HG03469 (cell line): ENCODE results near the gene LPO.

Experiments
- ATAC-seq: cut with Tn5 transposase; IDR thresholded peaks from one replicate; pipeline ENCODE4 v1.9.1; 2021; ENCODE audit warnings: mild to moderate bottlenecking, moderate library complexity, moderate number of reproducible peaks; ENCODE audit not compliant: unreplicated experiment

The LPO gene

GRCh38 chr17:58238147-58238634 is at the start of gene LPO:
TSS of gene LPO (plus strand) at chr17:58238584. CDS start at chr17:58242980, 4,396 bp downstream.
- ATAC-seq: no peak

- no peak for ATAC-seq
Measured at GRCh38 chr17:58189436-58190146, 48.8 kb upstream of the LPO start.

- no peak for ATAC-seq
Measured at GRCh38 chr17:58191241-58191896, 47.0 kb upstream of the LPO start.

- no peak for ATAC-seq
Measured at GRCh38 chr17:58192612-58193011, 45.8 kb upstream of the LPO start, which contains the start of gene EPX. TSS of gene EPX (plus strand) at chr17:58192726. CDS start at chr17:58192847, 121 bp downstream.

- no peak for ATAC-seq
Measured at GRCh38 chr17:58193641-58194255, 44.6 kb upstream of the LPO start.

- ATAC-seq: no peak
Measured at GRCh38 chr17:58195518-58196123, 42.8 kb upstream of the LPO start.

- ATAC-seq: no peak
Measured at GRCh38 chr17:58196610-58197009, 41.8 kb upstream of the LPO start.

- no peak for ATAC-seq
Measured at GRCh38 chr17:58200024-58200633, 38.3 kb upstream of the LPO start.

- no peak for ATAC-seq
Measured at GRCh38 chr17:58202859-58203258, 35.5 kb upstream of the LPO start.

GRCh38 chr17:58204796-58205195 is 33.6 kb upstream of the LPO start:
- no peak for ATAC-seq

GRCh38 chr17:58205936-58206335 is 32.4 kb upstream of the LPO start:
- ATAC-seq: no peak

GRCh38 chr17:58207451-58207850 is 30.9 kb upstream of the LPO start:
- no peak for ATAC-seq

GRCh38 chr17:58208344-58208743 is 30.0 kb upstream of the LPO start:
- ATAC-seq: no peak

- ATAC-seq: no peak
Measured at GRCh38 chr17:58210922-58211321, 27.5 kb upstream of the LPO start.

- ATAC-seq: no peak
Measured at GRCh38 chr17:58215685-58216084, 22.7 kb upstream of the LPO start.

GRCh38 chr17:58217766-58218165 is 20.6 kb upstream of the LPO start:
- no peak for ATAC-seq

- ATAC-seq: peak; percentile 93
Measured at GRCh38 chr17:58219007-58219788, 19.2 kb upstream of the LPO start, which contains the start of gene MKS1. TSS of gene MKS1 (minus strand) at chr17:58219255. CDS start at chr17:58219230, 25 bp downstream.

GRCh38 chr17:58219789-58220183 is 18.6 kb upstream of the LPO start:
- no peak for ATAC-seq

- ATAC-seq: no peak
Measured at GRCh38 chr17:58224315-58224714, 14.1 kb upstream of the LPO start.

- no peak for ATAC-seq
Measured at GRCh38 chr17:58227733-58228132, 10.7 kb upstream of the LPO start.
